Stimulated activated CD4-positive, alpha-beta T cell treated with anti-CD3 and anti-CD28 coated beads, Interleukin-2, amount 100 ng/mL, for 4 hours (primary cell): ENCODE data around the gene TTYH3.
"Not testable (repeated sequence)": the region's sequence is repeated elsewhere in the genome, so short reads cannot be mapped to it uniquely, and the experiment has no call there.

Experiments
- DNase-seq: peaks from one replicate; pipeline ENCODE4 v3.0.0-alpha.2; 2020; ENCODE audit warnings: low read depth

The TTYH3 gene

GRCh38 chr7:2665359-2665791 is 33.6 kb downstream of the TTYH3 start:
- DNase-seq = no peak

GRCh38 chr7:2666155-2666554 is 34.4 kb downstream of the TTYH3 start:
- DNase-seq = no peak

GRCh38 chr7:2666588-2667250 is 34.9 kb downstream of the TTYH3 start:
- no peak for DNase-seq

- DNase-seq = no peak
Observed at GRCh38 chr7:2667843-2668242, 36.1 kb downstream of the TTYH3 start.

- DNase-seq = no peak
Observed at GRCh38 chr7:2668401-2668800, 36.6 kb downstream of the TTYH3 start.

GRCh38 chr7:2670171-2670570 is 38.4 kb downstream of the TTYH3 start:
- DNase-seq = no peak

- DNase-seq = peak; percentile 44
Observed at GRCh38 chr7:2670720-2671391, 39.1 kb downstream of the TTYH3 start.

GRCh38 chr7:2673214-2673613 is 41.4 kb downstream of the TTYH3 start:
- not testable (repeated sequence) for DNase-seq

- no peak for DNase-seq
Observed at GRCh38 chr7:2673934-2674333, 42.1 kb downstream of the TTYH3 start.

- DNase-seq = no peak
Observed at GRCh38 chr7:2675256-2675764, 43.5 kb downstream of the TTYH3 start.

GRCh38 chr7:2676576-2676975 is 44.8 kb downstream of the TTYH3 start:
- not testable (repeated sequence) for DNase-seq

- not testable (repeated sequence) for DNase-seq
Observed at GRCh38 chr7:2678454-2678853, 46.7 kb downstream of the TTYH3 start.

GRCh38 chr7:2679135-2680127 is 47.6 kb downstream of the TTYH3 start:
- DNase-seq = not testable (repeated sequence)

GRCh38 chr7:2680256-2680655 is 48.5 kb downstream of the TTYH3 start:
- DNase-seq = no peak

GRCh38 chr7:2680792-2681490 is 49.2 kb downstream of the TTYH3 start:
- DNase-seq = peak; percentile 36

GRCh38 chr7:2681929-2682799 is 50.4 kb downstream of the TTYH3 start:
- DNase-seq = no peak

GRCh38 chr7:2684501-2684900 is 52.7 kb downstream of the TTYH3 start:
- no peak for DNase-seq

- no peak for DNase-seq
Observed at GRCh38 chr7:2686101-2686500, 54.3 kb downstream of the TTYH3 start.

GRCh38 chr7:2687338-2687869 is 55.6 kb downstream of the TTYH3 start:
- DNase-seq = no peak

GRCh38 chr7:2687881-2688318 is 56.1 kb downstream of the TTYH3 start, which contains the start of gene AMZ1:
Gene AMZ1, plus strand, starts transcription at chr7:2688202. Its CDS starts 12,250 bp downstream, at chr7:2700452.
- no peak for DNase-seq
